ENCODE results near the gene SNED1. TPM values are rescaled to one million over a fixed set of nuclear protein-coding genes. Genes with fewer than 3 reads are reported as not detected.

Gene SNED1
- polyA plus RNA-seq, 1 donor from 2014 or later, result 0.32 TPM

DNA sequence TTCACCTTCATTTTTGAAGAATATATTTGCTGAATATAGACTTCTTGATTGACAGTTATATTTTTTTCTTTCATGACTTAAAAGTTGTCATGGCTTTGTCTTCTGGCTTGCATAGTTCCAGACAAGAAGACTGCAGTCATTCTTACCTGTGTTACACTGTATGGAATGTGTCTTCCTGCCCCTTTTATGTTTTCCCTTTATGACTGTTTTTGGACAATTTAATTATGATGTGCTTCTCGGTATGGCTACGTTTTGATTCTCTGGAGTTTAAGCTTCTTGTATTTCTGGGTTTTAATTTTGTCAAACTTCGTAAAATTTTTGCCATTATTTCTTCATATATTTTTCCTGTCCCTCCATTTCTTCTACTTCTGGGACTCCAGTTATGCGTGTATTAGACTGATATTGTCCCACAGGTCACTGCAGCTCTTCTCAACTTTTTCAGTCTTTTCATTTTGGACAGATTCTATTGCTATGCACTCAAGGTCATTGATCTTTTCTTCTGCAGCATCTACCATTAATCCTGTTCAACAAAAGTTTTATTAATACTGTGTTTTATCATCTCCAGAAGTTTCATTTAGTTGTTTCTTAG lies 86.5 kb downstream of the SNED1 start:
- Histone ChIP-seq H3K9ac (ENCODE audit: low read length) (no peak overlapping the region), H2AFZ (ENCODE audit: low read depth, low read length) (no peak overlapping the region), H3K4me3 (ENCODE audit: low read length) (no peak overlapping the region), H3F3A (ENCODE audit: insufficient read depth, low read length, poor library complexity, severe bottlenecking) (no peaks in the 10 kb centered on the region), H3K27ac (ENCODE audit: low read length) (no peak overlapping the region), H3K79me2 (replicated peaks; ENCODE audit: insufficient read depth, low read length) (no peaks in the 10 kb centered on the region), H3K36me3 (ENCODE audit: insufficient read depth, low read length) (no peaks in the 10 kb centered on the region), H4K20me1 (ENCODE audit: insufficient read depth) (no peaks in the 10 kb centered on the region), H3K27me3 (ENCODE audit: insufficient read depth, low read depth, low read length) (no peaks in the 10 kb centered on the region), H3K9me2 (ENCODE audit: insufficient read depth, low read length) (no peaks in the 10 kb centered on the region), H3K4me2 (ENCODE audit: low read length) (no peak overlapping the region), H3K9me3 (ENCODE audit: low read length) (no peaks in the 10 kb centered on the region)
- TF ChIP-seq SMC3 (conservative IDR thresholded peaks at IDR 0.05; ENCODE audit: poor library complexity) (no peak), RAD21 (conservative IDR thresholded peaks at IDR 0.05) (no peak), MXI1 (conservative IDR thresholded peaks at IDR 0.05; ENCODE audit: poor library complexity, severe bottlenecking) (no peak), EP300 (conservative IDR thresholded peaks at IDR 0.05; ENCODE audit: poor library complexity, severe bottlenecking) (no peak), POLR2AphosphoS5 (IDR thresholded peaks at IDR 0.05) (no peak), EZH2 (IDR thresholded peaks at IDR 0.05; ENCODE audit: borderline replicate concordance, insufficient read depth, low read length, poor library complexity, severe bottlenecking) (no peak)
- TF ChIP-seq, protein P1, sequence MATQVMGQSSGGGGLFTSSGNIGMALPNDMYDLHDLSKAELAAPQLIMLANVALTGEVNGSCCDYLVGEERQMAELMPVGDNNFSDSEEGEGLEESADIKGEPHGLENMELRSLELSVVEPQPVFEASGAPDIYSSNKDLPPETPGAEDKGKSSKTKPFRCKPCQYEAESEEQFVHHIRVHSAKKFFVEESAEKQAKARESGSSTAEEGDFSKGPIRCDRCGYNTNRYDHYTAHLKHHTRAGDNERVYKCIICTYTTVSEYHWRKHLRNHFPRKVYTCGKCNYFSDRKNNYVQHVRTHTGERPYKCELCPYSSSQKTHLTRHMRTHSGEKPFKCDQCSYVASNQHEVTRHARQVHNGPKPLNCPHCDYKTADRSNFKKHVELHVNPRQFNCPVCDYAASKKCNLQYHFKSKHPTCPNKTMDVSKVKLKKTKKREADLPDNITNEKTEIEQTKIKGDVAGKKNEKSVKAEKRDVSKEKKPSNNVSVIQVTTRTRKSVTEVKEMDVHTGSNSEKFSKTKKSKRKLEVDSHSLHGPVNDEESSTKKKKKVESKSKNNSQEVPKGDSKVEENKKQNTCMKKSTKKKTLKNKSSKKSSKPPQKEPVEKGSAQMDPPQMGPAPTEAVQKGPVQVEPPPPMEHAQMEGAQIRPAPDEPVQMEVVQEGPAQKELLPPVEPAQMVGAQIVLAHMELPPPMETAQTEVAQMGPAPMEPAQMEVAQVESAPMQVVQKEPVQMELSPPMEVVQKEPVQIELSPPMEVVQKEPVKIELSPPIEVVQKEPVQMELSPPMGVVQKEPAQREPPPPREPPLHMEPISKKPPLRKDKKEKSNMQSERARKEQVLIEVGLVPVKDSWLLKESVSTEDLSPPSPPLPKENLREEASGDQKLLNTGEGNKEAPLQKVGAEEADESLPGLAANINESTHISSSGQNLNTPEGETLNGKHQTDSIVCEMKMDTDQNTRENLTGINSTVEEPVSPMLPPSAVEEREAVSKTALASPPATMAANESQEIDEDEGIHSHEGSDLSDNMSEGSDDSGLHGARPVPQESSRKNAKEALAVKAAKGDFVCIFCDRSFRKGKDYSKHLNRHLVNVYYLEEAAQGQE (IDR thresholded peaks at IDR 0.05; ENCODE audit: borderline replicate concordance), result no peak

DNA sequence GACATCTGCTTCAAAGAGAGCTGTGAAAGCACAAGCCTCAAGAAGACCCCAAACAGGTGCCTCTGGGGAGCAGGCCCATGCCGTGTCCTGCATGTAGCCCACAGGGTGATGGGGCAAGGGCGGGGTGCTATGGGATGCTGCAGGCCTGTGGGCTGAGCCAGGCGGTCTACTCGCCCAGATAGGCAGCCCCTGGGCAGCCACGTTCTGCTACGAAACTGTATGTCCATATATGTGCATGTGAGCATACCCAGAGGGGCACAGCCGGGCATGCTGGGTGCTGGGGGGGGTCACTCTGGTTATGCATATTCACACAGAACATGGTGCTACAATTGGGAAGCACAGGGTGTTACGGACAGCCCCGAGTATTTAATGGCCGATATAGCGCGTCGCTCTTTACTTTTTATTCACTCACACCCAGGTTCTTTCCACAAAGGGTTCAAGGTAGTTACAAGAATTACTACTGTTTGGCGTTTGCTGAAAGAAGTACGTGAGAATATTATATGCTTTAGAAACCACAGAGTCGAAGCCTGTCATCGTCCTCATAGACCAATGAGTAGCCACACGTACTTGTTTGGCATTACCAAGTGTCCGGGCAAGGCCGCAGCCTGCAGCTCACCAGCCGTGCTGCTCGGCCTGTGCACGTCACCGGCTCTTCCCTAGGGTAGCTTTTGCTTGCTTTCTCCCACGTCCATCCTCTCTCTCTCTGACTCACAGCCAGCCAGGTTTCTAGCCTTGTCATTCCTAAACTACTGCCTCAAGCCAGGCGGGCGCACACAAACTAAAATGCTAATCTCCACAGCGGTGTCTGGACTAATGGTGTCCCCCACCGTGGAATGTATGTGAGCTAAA lies 89.2 kb downstream of the SNED1 start:
- TF ChIP-seq POLR2AphosphoS5 (IDR thresholded peaks at IDR 0.05), result no peak
- TF ChIP-seq, protein P1 (IDR thresholded peaks at IDR 0.05; ENCODE audit: borderline replicate concordance), result no peak
- no peak for TF ChIP-seq MXI1 (conservative IDR thresholded peaks at IDR 0.05; ENCODE audit: poor library complexity, severe bottlenecking)
- TF ChIP-seq EP300 (conservative IDR thresholded peaks at IDR 0.05; ENCODE audit: poor library complexity, severe bottlenecking), result no peak
- no peak for TF ChIP-seq EZH2 (IDR thresholded peaks at IDR 0.05; ENCODE audit: borderline replicate concordance, insufficient read depth, low read length, poor library complexity, severe bottlenecking)
- no peak for TF ChIP-seq TAF1 (IDR thresholded peaks at IDR 0.05; ENCODE audit: low read depth)
- no peak for TF ChIP-seq RAD21 (conservative IDR thresholded peaks at IDR 0.05)
- H3K9me3 ChIP-seq (ENCODE audit: low read length), result no peaks in the 10 kb centered on the region
- no peak overlapping the region for H3K27ac ChIP-seq (ENCODE audit: low read length)
- H3K4me2 ChIP-seq (ENCODE audit: low read length), result no peak overlapping the region
- H3K9ac ChIP-seq (ENCODE audit: low read length), result no peak overlapping the region
- no peak overlapping the region for H3K4me3 ChIP-seq (ENCODE audit: low read length)
- H2AFZ ChIP-seq (ENCODE audit: low read depth, low read length), result no peak overlapping the region
- H3F3A ChIP-seq (ENCODE audit: insufficient read depth, low read length, poor library complexity, severe bottlenecking), result no peaks in the 10 kb centered on the region
- H4K20me1 ChIP-seq (ENCODE audit: insufficient read depth), result no peaks in the 10 kb centered on the region
- no peaks in the 10 kb centered on the region for H3K9me2 ChIP-seq (ENCODE audit: insufficient read depth, low read length)
- H3K27me3 ChIP-seq (ENCODE audit: insufficient read depth, low read depth, low read length), result no peaks in the 10 kb centered on the region
- H3K36me3 ChIP-seq (ENCODE audit: insufficient read depth, low read length), result no peaks in the 10 kb centered on the region
- no peaks in the 10 kb centered on the region for H3K79me2 ChIP-seq (replicated peaks; ENCODE audit: insufficient read depth, low read length)

All from neural cell (in vitro differentiated cells).